ENCODE data around the gene CCSAP.

CCSAP gene

DNA sequence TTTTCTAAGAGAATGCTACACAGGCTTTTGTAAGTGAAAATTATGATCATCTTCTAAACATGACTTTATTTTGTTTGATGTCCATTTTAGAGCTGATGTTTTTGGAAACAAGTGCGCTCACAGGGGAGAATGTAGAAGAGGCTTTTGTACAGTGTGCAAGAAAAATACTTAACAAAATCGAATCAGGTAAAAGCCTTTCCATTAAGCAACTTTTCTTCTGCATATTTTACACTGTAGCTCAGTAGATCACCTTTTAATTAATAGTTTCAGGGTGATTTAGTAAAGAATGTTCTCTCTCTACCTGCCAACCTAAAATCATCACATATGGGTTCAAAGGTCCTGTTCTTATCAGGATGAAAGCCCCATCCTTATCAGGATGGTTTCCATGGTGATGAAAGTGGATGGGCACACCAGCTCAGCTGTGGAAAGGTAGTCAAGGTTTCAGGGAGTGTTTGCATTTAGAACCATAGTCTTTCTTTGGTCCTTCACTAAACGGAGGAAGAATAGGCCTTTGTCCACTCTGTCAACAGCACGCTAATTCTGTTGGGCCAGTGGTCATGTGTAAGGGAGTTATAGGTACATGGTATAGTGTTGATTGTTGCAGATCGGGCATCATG, 43.9 kb downstream of the CCSAP start:
- H3K4me1 ChIP-seq (ENCODE audit: control insufficient read depth, low read length): no peaks in the 10 kb centered on the region
- no peaks in the 10 kb centered on the region for H3F3A ChIP-seq (ENCODE audit: control insufficient read depth, insufficient read depth)
- no peaks in the 10 kb centered on the region for H3K9me3 ChIP-seq (ENCODE audit: control insufficient read depth, insufficient read depth, low read length)
- no peak overlapping the region for H3K4me2 ChIP-seq (ENCODE audit: low read length)
- H3K79me2 ChIP-seq (ENCODE audit: control insufficient read depth, low read length): no peaks in the 10 kb centered on the region
- H3K9me2 ChIP-seq (replicated peaks; ENCODE audit: control insufficient read depth, low read length): no peaks in the 10 kb centered on the region
- H3K27ac ChIP-seq (ENCODE audit: low read depth, low read length): no peak overlapping the region
- peaks cover 57% of the 10 kb centered on the region for H3K36me3 ChIP-seq (ENCODE audit: control insufficient read depth, low read length)
- TF ChIP-seq CTCF (IDR thresholded peaks at IDR 0.05; ENCODE audit: low read depth, low read length, poor library complexity, severe bottlenecking) (no peak), EZH2phosphoT487 (IDR thresholded peaks at IDR 0.05; ENCODE audit: borderline replicate concordance, low read length) (no peak)
- no peaks in the 10 kb centered on the region for H4K20me1 ChIP-seq (ENCODE audit: control insufficient read depth, insufficient read depth, low read depth, low read length)
- no peaks in the 10 kb centered on the region for H3K27me3 ChIP-seq (ENCODE audit: control insufficient read depth, low read length)
- H3K4me3 ChIP-seq (ENCODE audit: low read length): no peak overlapping the region

DNA sequence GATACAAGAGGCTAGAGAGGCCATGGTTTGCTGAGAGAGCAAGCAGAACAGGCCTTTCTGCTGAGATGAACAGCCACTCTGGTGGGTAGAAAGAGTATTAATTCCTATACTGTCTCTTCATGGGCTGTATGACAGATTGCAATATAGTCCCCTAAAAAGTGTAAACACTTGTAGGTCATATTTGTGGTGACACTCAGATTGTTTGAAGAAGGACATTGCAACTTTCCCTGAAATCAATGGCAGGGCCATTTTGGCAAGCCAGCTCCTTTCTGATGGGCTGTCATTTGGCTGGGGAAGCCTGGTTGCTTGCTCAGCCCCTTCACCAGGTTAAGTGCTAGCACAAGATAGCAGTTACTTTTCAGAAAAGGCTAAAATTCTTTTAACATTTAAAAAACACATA, 44.4 kb downstream of the CCSAP start:
- H3K27ac ChIP-seq (ENCODE audit: low read depth, low read length): no peak overlapping the region

GRCh38 chr1:229297746-229298145, 45.1 kb downstream of the CCSAP start:
- Histone ChIP-seq H3K79me2 (ENCODE audit: control insufficient read depth, low read length) (no peaks in the 10 kb centered on the region), H3K9me3 (ENCODE audit: control insufficient read depth, insufficient read depth, low read length) (no peaks in the 10 kb centered on the region), H3F3A (ENCODE audit: control insufficient read depth, insufficient read depth) (no peaks in the 10 kb centered on the region), H3K27me3 (ENCODE audit: control insufficient read depth, low read length) (no peaks in the 10 kb centered on the region), H3K9me2 (replicated peaks; ENCODE audit: control insufficient read depth, low read length) (no peaks in the 10 kb centered on the region), H3K4me2 (ENCODE audit: low read length) (no peak overlapping the region), H3K27ac (ENCODE audit: low read depth, low read length) (no peak overlapping the region), H3K4me1 (ENCODE audit: control insufficient read depth, low read length) (no peaks in the 10 kb centered on the region), H4K20me1 (ENCODE audit: control insufficient read depth, insufficient read depth, low read depth, low read length) (no peaks in the 10 kb centered on the region), H3K36me3 (ENCODE audit: control insufficient read depth, low read length) (peaks cover 45% of the 10 kb centered on the region), H3K4me3 (ENCODE audit: low read length) (no peak overlapping the region)
- TF ChIP-seq EZH2phosphoT487 (IDR thresholded peaks at IDR 0.05; ENCODE audit: borderline replicate concordance, low read length) (no peak), CTCF (IDR thresholded peaks at IDR 0.05; ENCODE audit: low read depth, low read length, poor library complexity, severe bottlenecking) (no peak)

More for the DNA sequence above, 44.4 kb downstream of the CCSAP start:
- Histone ChIP-seq H3K4me2 (ENCODE audit: low read length) (no peak overlapping the region), H3K36me3 (ENCODE audit: control insufficient read depth, low read length) (peaks cover 52% of the 10 kb centered on the region), H3K9me3 (ENCODE audit: control insufficient read depth, insufficient read depth, low read length) (no peaks in the 10 kb centered on the region), H3K4me1 (ENCODE audit: control insufficient read depth, low read length) (no peaks in the 10 kb centered on the region), H4K20me1 (ENCODE audit: control insufficient read depth, insufficient read depth, low read depth, low read length) (no peaks in the 10 kb centered on the region), H3K9me2 (replicated peaks; ENCODE audit: control insufficient read depth, low read length) (no peaks in the 10 kb centered on the region), H3F3A (ENCODE audit: control insufficient read depth, insufficient read depth) (no peaks in the 10 kb centered on the region), H3K4me3 (ENCODE audit: low read length) (no peak overlapping the region), H3K27me3 (ENCODE audit: control insufficient read depth, low read length) (no peaks in the 10 kb centered on the region), H3K79me2 (ENCODE audit: control insufficient read depth, low read length) (no peaks in the 10 kb centered on the region)
- TF ChIP-seq CTCF (IDR thresholded peaks at IDR 0.05; ENCODE audit: low read depth, low read length, poor library complexity, severe bottlenecking): no peak
- TF ChIP-seq EZH2phosphoT487 (IDR thresholded peaks at IDR 0.05; ENCODE audit: borderline replicate concordance, low read length): no peak
